Measurements from ENCODE around the gene BEX4.

- TF ChIP-seq CTCF (IDR thresholded peaks at IDR 0.05; ENCODE audit: low read depth, low read length) (no peak), EZH2phosphoT487 (IDR thresholded peaks at IDR 0.05; ENCODE audit: low read depth) (no peak)
These were observed 18.4 kb downstream of the BEX4 start for GRCh38 chrX:103233263-103233662.
